Thymus (tissue), 11 donors: Measurements from ENCODE around the gene GNA12. TPM values are rescaled to one million over a fixed set of nuclear protein-coding genes. Genes with fewer than 3 reads are reported as not detected.

Experiments
- DNase-seq, 9 donors: peaks; one replicate each; pipeline ENCODE4 v3.0.0-alpha.2; 2013; ENCODE audit warnings: low spot score in 9 of 9, low read depth in 6 of 9, missing footprints in 1 of 9
- H3K27ac ChIP-seq, 2 donors: one replicate each; pipeline ENCODE4 v1.5.1; 2013; ENCODE audit warnings: control low read depth in 1 of 2, low read depth in 1 of 2, low read length in 1 of 2, mild to moderate bottlenecking in 1 of 2, moderate library complexity in 1 of 2
- H3K27me3 ChIP-seq, 2 donors: one replicate each; pipeline ENCODE4 v1.5.1; 2013; ENCODE audit warnings: low read length in 1 of 2; ENCODE audit not compliant: control insufficient read depth in 2 of 2, insufficient read depth in 1 of 2
- H3K36me3 ChIP-seq, 2 donors: one replicate each; pipeline ENCODE4 v1.5.1; 2013; ENCODE audit warnings: low read length in 1 of 2, mild to moderate bottlenecking in 1 of 2, moderate library complexity in 1 of 2; ENCODE audit not compliant: control insufficient read depth in 2 of 2, insufficient read depth in 2 of 2
- H3K4me1 ChIP-seq, 2 donors: one replicate each; pipeline ENCODE4 v1.5.1; 2013; ENCODE audit warnings: low read length in 2 of 2; ENCODE audit not compliant: control insufficient read depth in 2 of 2, insufficient read depth in 2 of 2
- H3K4me3 ChIP-seq, 2 donors: one replicate each; pipeline ENCODE4 v1.5.1; 2013; ENCODE audit warnings: low read length in 2 of 2, control low read depth in 1 of 2, mild to moderate bottlenecking in 1 of 2
- H3K9me3 ChIP-seq, 2 donors: one replicate each; pipeline ENCODE4 v1.5.1; 2013; ENCODE audit warnings: low read length in 1 of 2, mild to moderate bottlenecking in 1 of 2; ENCODE audit not compliant: control insufficient read depth in 2 of 2, insufficient read depth in 1 of 2
- WGBS: extraction: QIAGEN DNeasy Blood & Tissue Kit; methylation state at CpG from one replicate; pipeline ENCODE4 v1.1.7; 2013; 5-methylcytosine and 5-hydroxymethylcytosine counted together
- polyA plus RNA-seq: library from polyadenylated mRNA; stranded (reverse); fragments of 200-250 nt; gene quantifications from one replicate; pipeline ENCODE4 v1.2.3, GENCODE V29; 2013
- total RNA-seq: library from RNA; stranded (reverse); fragments of 120-200 nt; gene quantifications from one replicate; pipeline ENCODE4 v1.2.4, GENCODE V29; 2013
- donor health status: healthy.

The GNA12 gene
- total and polyA plus RNA-seq, 2 donors, result 4.4 to 11.9 TPM

- H3K9me3 ChIP-seq, result no peaks in the 10 kb centered on the region
- no peaks in the 10 kb centered on the region for H3K36me3 ChIP-seq
- no peaks in the 10 kb centered on the region for H3K27me3 ChIP-seq
- DNase-seq, result no peak
- H3K27ac ChIP-seq, result no peak overlapping the region
- no peak overlapping the region for H3K4me3 ChIP-seq
- H3K4me1 ChIP-seq, result peaks cover 7 to 37% of the 10 kb centered on the region in 2 donors
- 97% methylated on average over 10 of the region's 10 CpGs for WGBS
Measured at GRCh38 chr7:2872296-2872874, 28.3 kb upstream of the GNA12 start.

DNA sequence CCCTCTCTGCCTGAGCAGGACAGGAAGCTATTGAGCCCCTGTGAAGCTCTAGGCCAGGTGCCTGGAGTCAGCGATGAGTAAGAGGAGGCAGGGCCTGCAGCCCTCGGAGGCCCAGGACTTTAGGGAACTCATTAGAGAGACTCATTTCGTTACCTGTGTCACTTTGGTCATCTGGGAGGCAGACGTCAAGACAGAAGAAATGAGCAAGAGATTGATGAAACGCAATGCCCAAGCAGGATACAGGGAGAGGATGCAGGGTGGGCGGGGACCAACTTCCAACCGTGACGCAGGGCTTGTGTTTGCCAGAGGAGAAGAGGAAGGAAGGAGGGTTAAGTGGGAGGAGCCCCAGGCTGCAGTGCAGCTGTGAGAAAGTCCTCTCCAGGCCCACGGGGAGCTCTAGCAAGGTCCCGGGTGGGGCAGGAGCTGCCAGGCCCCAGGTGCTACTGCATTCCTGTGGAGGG, 26.4 kb upstream of the GNA12 start:
- Histone ChIP-seq H3K4me3 (no peak overlapping the region), H3K36me3 (no peaks in the 10 kb centered on the region), H3K9me3 (no peaks in the 10 kb centered on the region), H3K27me3 (no peaks in the 10 kb centered on the region), H3K27ac (peak overlapping the region in 1 of 2 donors; percentile 38), H3K4me1 (peaks cover 7 to 37% of the 10 kb centered on the region in 2 donors)
- peak in 6 of 9 donors; percentile 52 to 82 (median 64) for DNase-seq
- WGBS, result 3% methylated on average over 10 of the region's 10 CpGs

DNA sequence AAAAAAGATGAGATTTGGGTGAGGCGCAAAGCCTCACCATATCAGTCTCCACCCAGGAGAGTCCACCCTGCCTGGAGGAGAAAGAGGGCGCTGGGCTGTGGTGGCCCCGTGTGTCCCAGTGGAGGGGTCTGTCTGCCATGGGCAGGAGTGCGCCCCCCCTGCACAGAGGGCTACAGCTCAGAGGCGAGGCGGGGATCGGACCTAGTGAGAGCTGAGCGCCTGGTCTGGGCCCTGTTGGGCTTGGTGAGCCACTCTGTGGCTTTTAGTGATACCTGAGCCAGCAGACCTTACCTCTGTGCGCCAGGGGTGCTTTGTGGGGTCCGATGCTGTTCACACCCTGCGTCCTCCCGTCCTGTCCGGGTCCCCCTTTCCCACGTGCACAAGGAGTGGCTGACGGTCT, 25.9 kb upstream of the GNA12 start:
- Histone ChIP-seq H3K36me3 (no peaks in the 10 kb centered on the region), H3K4me3 (no peak overlapping the region), H3K27ac (peak overlapping the region in 1 of 2 donors; percentile 38), H3K27me3 (no peaks in the 10 kb centered on the region), H3K4me1 (peaks cover 7 to 37% of the 10 kb centered on the region in 2 donors), H3K9me3 (no peaks in the 10 kb centered on the region)
- no peak for DNase-seq
- WGBS, result 82% methylated on average over 15 of the region's 15 CpGs

DNA sequence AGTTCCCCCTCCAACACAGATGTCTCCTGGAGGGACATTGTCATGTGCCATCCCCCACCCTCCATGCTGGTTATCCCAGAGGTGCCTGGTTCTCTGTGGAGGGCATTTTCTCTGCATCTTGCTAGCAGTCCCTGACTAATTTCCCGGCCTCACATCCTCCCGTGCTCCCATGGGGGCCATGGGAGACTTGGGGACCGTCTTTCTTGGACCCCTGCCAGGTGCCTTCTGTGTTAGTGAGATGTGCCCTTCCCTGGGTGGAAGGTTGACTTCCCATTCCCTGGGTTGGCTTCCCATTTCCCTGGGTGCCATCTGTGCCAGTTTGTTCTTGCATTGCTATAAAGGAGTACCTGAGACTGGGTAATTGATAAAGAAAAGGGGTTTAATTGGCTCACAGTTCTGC, 22.5 kb upstream of the GNA12 start:
- DNase-seq, result no peak
- H3K9me3 ChIP-seq, result no peaks in the 10 kb centered on the region
- no peaks in the 10 kb centered on the region for H3K36me3 ChIP-seq
- H3K27ac ChIP-seq, result no peak overlapping the region
- WGBS, result 82% methylated on average over 3 of the region's 3 CpGs
- H3K4me1 ChIP-seq, result peaks cover 13 to 38% of the 10 kb centered on the region in 2 donors
- H3K27me3 ChIP-seq, result no peaks in the 10 kb centered on the region
- no peak overlapping the region for H3K4me3 ChIP-seq

- DNase-seq, result peak in 8 of 9 donors; percentile 42 to 83 (median 71)
- H3K27ac ChIP-seq, result no peak overlapping the region
- H3K4me3 ChIP-seq, result no peak overlapping the region
- H3K36me3 ChIP-seq, result no peaks in the 10 kb centered on the region
- H3K27me3 ChIP-seq, result no peaks in the 10 kb centered on the region
- H3K9me3 ChIP-seq, result no peaks in the 10 kb centered on the region
- H3K4me1 ChIP-seq, result peaks cover 6 to 24% of the 10 kb centered on the region in 2 donors
- 68% methylated on average over 17 of the region's 17 CpGs for WGBS
Measured at GRCh38 chr7:2864999-2865670, 21.0 kb upstream of the GNA12 start.

- WGBS, result 97% methylated on average over 12 of the region's 12 CpGs
- H3K27me3 ChIP-seq, result no peaks in the 10 kb centered on the region
- no peak overlapping the region for H3K4me3 ChIP-seq
- H3K4me1 ChIP-seq, result peaks cover 6 to 19% of the 10 kb centered on the region in 2 donors
- no peak for DNase-seq
- H3K36me3 ChIP-seq, result no peaks in the 10 kb centered on the region
- H3K9me3 ChIP-seq, result no peaks in the 10 kb centered on the region
- no peak overlapping the region for H3K27ac ChIP-seq
Measured at GRCh38 chr7:2864204-2864985, 20.3 kb upstream of the GNA12 start.

- H3K36me3 ChIP-seq, result no peaks in the 10 kb centered on the region
- peaks cover 6 to 19% of the 10 kb centered on the region in 2 donors for H3K4me1 ChIP-seq
- peak in 1 of 9 donors; percentile 65 for DNase-seq
- H3K27me3 ChIP-seq, result no peaks in the 10 kb centered on the region
- H3K27ac ChIP-seq, result peak overlapping the region; percentile 64 to 69
- 30% methylated on average over 18 of the region's 18 CpGs for WGBS
- no peaks in the 10 kb centered on the region for H3K9me3 ChIP-seq
- no peak overlapping the region for H3K4me3 ChIP-seq
Measured at GRCh38 chr7:2863461-2864066, 19.5 kb upstream of the GNA12 start.

DNA sequence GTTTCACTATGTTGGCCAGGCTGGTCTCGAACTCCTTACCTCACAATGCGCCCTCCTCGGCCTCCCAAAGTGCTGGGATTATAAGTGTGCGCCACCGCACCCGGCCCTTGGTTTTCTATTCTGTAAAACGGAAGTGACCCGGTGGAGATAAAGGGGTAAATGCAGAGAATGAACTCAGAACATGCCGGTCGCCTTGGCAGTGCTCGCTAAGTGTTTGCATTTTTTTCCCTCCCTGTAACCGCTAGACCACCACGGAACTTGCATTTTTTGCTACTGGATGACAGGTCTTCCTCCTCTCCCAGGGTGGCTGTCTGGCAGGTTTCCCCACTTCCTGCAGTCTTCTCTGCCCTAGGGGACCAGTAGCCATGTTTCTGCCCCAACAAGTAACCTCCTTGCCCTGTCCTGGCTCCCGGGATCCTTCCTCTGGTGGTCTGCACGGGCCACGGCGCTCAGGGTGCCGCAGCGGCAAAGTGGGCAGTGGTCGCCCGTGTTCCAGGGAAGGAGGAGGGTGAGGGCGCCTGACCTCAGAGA, 18.8 kb upstream of the GNA12 start:
- Histone ChIP-seq H3K36me3 (no peaks in the 10 kb centered on the region), H3K9me3 (no peaks in the 10 kb centered on the region), H3K27ac (peak overlapping the region in 1 of 2 donors; percentile 69), H3K4me3 (no peak overlapping the region), H3K4me1 (peaks cover 6 to 19% of the 10 kb centered on the region in 2 donors), H3K27me3 (no peaks in the 10 kb centered on the region)
- DNase-seq, result peak in 1 of 9 donors; percentile 41
- WGBS, result 77% methylated on average over 22 of the region's 22 CpGs
